ENCODE data around the gene ANAPC1.
"Not testable (repeated sequence)": the region's sequence is repeated elsewhere in the genome, so short reads cannot be mapped to it uniquely, and the experiment has no call there.

The ANAPC1 gene

GRCh38 chr2:111905475-111905869 is 21.5 kb upstream of the ANAPC1 start:
- DNase-seq, result not testable (repeated sequence)

GRCh38 chr2:111904726-111905474 is 20.9 kb upstream of the ANAPC1 start:
- no peak for DNase-seq

- DNase-seq, result no peak
Observed at GRCh38 chr2:111903930-111904439, 20.0 kb upstream of the ANAPC1 start.

DNA sequence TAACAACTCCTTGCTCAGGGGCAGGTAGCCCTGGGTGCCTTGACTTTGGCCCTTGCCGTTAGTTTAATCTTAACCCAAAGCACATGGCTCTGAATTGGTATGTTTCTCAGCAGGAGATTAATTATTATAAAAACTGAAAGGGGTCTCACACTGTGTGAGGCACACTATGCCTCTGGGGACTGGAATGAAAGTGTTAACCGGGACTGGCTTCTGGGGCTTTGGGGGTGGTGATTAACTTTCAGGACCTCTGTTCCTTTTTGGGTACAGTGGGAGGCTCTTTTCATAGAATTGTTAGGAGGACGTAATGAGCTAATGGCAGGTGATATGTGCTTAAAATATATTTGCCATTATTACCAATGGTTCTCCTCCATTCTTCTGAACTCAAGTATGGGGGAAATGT is 19.5 kb upstream of the ANAPC1 start:
- DNase-seq, result no peak

- peak; percentile 59 for DNase-seq
Observed at GRCh38 chr2:111900859-111901258, 16.9 kb upstream of the ANAPC1 start.

- no peak for DNase-seq
Observed at GRCh38 chr2:111898703-111899514, 14.9 kb upstream of the ANAPC1 start.

DNA sequence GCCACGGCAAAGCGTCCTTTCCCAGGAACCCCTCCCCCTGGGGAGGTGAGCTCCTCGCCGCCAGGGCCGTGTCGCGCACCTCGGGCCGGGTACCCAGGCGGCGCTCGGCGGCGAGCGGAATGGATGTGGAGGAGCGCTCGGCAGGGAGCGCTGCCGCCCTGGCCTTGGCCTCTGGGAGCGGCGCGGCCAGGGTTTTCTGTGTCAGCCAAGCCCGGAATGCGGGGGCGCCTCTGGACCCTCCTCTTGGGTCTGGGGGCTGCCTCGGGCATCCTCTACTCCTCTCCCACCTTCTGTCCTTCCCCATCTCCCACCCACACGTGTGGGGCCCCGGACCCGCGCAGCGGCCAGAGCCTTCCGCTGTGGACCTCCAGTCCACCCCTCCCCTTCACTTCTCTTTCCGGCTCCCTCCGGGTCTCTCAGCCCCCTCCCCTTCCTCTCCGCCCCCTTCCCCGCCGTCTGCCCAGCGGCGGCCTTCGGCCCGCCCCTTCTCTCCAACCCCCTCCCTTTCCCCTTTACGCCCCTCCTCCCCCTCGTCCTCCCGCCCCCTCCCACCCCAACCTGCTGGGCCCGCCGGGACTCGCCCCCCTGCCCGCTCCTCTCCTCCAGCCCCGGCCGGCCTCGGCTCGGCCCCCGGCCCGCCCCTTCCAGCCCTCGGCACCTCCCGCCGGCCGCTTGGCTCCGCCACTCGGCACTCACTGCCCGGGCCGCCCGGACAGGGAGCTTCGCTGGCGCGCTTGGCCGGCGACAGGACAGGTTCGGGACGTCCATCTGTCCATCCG is 14.1 kb upstream of the ANAPC1 start, which contains the start of gene MERTK:
TSS of gene MERTK (plus strand) at position 684 of the 779 bp plus-strand sequence. CDS start 129 bp downstream, outside the sequence.
- DNase-seq, result peak; percentile 96

GRCh38 chr2:111897630-111897923 is 13.6 kb upstream of the ANAPC1 start:
- no peak for DNase-seq

- DNase-seq, result no peak
Observed at GRCh38 chr2:111896576-111896975, 12.6 kb upstream of the ANAPC1 start.

DNA sequence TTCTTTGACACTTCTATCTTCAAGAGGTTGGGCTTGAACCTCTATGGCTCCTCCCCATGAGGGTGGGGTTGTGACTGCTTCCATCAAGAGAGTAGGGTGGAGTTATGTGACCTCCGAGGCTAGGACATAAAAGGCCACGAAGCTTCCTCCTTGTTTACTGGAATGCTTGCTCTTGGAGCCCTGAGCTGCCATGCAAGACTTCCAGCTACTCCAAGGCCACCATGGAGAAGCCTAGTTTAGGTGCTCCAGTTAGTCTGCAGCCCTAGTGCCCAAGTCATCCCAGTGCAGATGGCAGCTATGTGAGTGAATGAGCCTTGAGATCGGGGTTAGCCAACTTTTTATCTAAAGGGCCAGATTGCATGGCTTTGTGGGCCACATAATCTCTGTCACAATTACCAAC is 12.0 kb upstream of the ANAPC1 start:
- no peak for DNase-seq

GRCh38 chr2:111884592-111884964 is 585 bp upstream of the ANAPC1 start:
- DNase-seq, result no peak

- not testable (repeated sequence) for DNase-seq
Observed at GRCh38 chr2:111872806-111873205, 11.2 kb downstream of the ANAPC1 start.

DNA sequence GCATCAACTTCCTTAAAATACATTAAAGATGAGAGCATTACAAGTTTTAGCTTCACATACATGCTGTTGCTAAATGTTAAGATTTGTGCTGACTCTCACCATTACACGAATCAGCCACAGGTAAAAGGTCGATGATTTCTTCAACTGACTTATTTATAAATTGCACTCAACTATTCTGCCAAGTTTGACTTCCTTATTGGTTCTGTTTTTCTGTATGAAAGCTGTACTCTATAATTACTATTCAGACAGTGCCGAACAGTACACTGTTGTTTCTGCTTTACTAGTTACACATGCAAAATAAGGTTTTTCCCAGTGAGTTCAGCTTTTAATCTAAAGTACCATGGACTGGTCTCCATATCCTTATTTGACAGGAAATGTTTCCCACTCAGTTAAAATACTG is 18.9 kb downstream of the ANAPC1 start:
- DNase-seq, result not testable (repeated sequence)

DNA sequence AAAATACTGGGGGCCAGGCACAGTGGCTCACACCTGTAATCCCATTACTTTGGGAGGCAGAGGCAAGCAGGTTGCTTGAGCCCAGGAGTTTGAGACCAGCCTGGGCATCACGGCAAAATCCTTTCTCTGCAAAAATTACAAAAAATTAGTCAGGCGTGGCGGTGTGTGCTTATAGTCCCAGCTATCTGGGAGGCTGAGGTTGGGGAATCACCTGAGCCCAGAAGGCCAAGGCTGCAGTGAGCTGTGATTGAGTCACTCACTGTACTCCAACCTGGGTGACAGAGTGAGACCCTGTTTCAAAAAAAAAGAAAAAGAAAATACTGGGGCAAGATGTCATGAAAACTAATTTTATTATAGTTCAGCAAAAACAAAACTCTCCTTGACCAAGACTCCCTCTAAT is 24.0 kb downstream of the ANAPC1 start:
- DNase-seq, result not testable (repeated sequence)

DNA sequence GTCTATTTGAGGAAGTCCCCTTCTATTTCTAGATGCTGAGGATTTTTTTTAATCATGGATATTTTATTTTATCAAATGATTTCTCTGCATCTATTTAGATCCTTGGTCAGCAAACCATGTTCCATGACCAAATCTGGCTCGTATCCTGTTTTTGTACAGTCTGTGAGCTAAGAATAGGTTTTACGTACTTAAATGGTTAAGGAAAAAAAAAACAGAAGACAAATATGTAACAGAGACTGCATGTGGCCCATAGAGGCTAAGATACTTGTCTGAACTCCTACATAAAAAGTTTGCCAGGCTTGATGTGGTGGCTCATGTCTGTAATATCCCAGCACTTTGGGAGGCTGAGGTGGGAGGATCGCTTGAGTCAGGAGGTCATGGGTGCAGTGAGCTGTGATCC is 31.4 kb downstream of the ANAPC1 start:
- not testable (repeated sequence) for DNase-seq

GRCh38 chr2:111850646-111851045 is 33.3 kb downstream of the ANAPC1 start:
- not testable (repeated sequence) for DNase-seq

- not testable (repeated sequence) for DNase-seq
Observed at GRCh38 chr2:111839625-111840282, 44.2 kb downstream of the ANAPC1 start.

GRCh38 chr2:111838992-111839391 is 45.0 kb downstream of the ANAPC1 start:
- DNase-seq, result not testable (repeated sequence)

GRCh38 chr2:111834221-111834620 is 49.8 kb downstream of the ANAPC1 start:
- not testable (repeated sequence) for DNase-seq

DNA sequence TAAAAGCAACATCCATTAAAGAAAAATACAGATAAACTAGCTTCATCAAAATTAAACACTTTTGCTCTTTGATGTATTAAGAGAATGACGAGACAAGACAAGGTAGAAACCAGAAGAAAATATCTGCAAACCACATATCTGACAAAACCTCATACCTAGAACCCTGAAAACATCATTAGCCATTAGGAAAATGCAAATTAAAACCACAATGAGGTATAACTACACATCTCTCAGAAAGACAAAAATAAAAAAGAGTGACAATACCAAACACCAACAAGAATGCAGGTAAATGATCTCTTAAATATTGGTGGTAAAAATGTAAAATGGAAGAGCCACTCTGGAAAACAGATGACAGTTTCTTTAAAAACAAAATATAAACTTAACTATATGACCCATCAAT is 53.5 kb downstream of the ANAPC1 start:
- not testable (repeated sequence) for DNase-seq

DNA sequence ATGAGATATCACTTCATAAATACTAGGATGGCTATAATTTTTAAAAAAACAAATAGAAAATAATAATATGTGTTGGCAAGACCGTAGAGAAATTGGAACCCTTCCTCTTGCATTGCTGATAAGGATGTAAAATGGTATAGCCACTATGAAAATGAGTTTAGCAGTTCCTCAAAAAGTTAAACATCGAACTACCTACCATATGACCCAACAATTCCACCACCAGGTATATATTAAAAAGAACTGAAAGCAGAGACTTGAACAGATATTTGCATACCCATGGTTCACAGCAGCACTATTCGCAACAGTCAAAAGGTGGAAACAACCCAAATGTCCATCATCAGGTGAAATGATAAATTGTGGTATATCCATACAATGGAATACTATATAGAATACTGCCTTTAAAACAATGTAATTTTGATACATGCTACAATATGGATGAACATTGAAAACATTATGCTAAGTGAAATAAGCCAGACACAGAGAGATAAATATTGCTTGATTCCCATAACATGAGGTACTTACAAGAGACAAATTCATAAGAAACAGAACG is 55.7 kb downstream of the ANAPC1 start:
- DNase-seq, result not testable (repeated sequence)

DNA sequence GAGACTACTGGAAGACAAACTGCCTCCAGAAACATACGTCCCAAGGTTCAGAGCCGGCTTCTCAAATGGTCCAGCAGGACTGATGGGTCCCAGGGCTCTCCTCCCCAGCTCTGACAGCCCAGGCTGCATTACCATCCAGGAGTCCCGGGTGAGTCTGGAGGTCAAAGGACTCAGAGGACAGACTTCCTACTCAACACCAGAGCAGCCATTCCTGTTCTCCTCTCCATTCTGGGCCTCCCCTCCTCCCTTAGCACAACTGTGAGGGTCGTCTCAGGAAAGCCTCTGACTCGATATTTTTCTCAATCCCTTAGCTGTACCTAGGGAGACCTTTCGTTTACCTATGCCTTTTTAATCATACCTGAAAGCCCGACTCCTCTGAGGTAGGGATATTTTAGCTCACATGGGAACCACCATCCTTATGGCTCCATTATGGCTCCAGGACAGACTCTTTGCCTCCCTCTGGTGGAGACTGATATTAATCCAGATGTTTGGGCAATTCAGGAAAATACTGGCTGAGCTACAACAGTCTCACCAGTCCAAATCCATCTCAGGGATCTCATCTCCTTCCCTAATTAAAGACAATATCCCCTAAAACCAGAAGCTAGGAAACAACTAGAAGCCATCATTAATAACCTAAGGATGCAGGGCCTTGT is 70.9 kb downstream of the ANAPC1 start:
- DNase-seq, result not testable (repeated sequence)
